Right hindlimb (tissue), 1 donor: ENCODE measurements around the gene ABAT.
"Not testable (repeated sequence)": the region's sequence is repeated elsewhere in the genome, so short reads cannot be mapped to it uniquely, and the experiment has no call there.

Experiments used
- DNase-seq: peaks from one replicate; pipeline ENCODE4 v3.0.0-alpha.2; 2018

The ABAT gene

GRCh38 chr16:8682551-8683259, 8.3 kb downstream of the ABAT start:
- DNase-seq: no peak

- DNase-seq: no peak
These were observed 9.2 kb downstream of the ABAT start for GRCh38 chr16:8683640-8684039.

GRCh38 chr16:8685617-8686016, 11.2 kb downstream of the ABAT start:
- DNase-seq: no peak

- no peak for DNase-seq
These were observed 11.7 kb downstream of the ABAT start for GRCh38 chr16:8686031-8686621.

- no peak for DNase-seq
These were observed 12.5 kb downstream of the ABAT start for GRCh38 chr16:8686879-8687278.

- no peak for DNase-seq
These were observed 15.3 kb downstream of the ABAT start for GRCh38 chr16:8689686-8690085.

- no peak for DNase-seq
These were observed 17.3 kb downstream of the ABAT start for GRCh38 chr16:8691728-8692127.

- no peak for DNase-seq
These were observed 20.6 kb downstream of the ABAT start for GRCh38 chr16:8694795-8695728.

- no peak for DNase-seq
These were observed 22.5 kb downstream of the ABAT start for GRCh38 chr16:8696880-8697279.

- no peak for DNase-seq
These were observed 23.5 kb downstream of the ABAT start for GRCh38 chr16:8697965-8698364.

GRCh38 chr16:8703693-8704092, 29.3 kb downstream of the ABAT start:
- DNase-seq: no peak

- no peak for DNase-seq
These were observed 29.7 kb downstream of the ABAT start for GRCh38 chr16:8704098-8704497.

GRCh38 chr16:8705100-8705822, 30.8 kb downstream of the ABAT start:
- not testable (repeated sequence) for DNase-seq

- DNase-seq: no peak
These were observed 34.1 kb downstream of the ABAT start for GRCh38 chr16:8708536-8708935.

GRCh38 chr16:8712589-8713361, 38.4 kb downstream of the ABAT start:
- DNase-seq: peak; percentile 68

GRCh38 chr16:8713635-8714172, 39.3 kb downstream of the ABAT start:
- no peak for DNase-seq

GRCh38 chr16:8714174-8714573, 39.8 kb downstream of the ABAT start:
- DNase-seq: no peak

GRCh38 chr16:8714807-8715206, 40.4 kb downstream of the ABAT start:
- DNase-seq: no peak

GRCh38 chr16:8716052-8716451, 41.6 kb downstream of the ABAT start:
- no peak for DNase-seq

- DNase-seq: no peak
These were observed 42.2 kb downstream of the ABAT start for GRCh38 chr16:8716592-8716991.

- no peak for DNase-seq
These were observed 43.1 kb downstream of the ABAT start for GRCh38 chr16:8717469-8717868.

- DNase-seq: peak; percentile 53
These were observed 43.5 kb downstream of the ABAT start for GRCh38 chr16:8717892-8718415.
